Lung (tissue), 12 donors: ENCODE measurements around the gene SLC35F1. TPM values are rescaled to one million over a fixed set of nuclear protein-coding genes. Genes with fewer than 3 reads are reported as not detected.
"Not testable (repeated sequence)": the region's sequence is repeated elsewhere in the genome, so short reads cannot be mapped to it uniquely, and the experiment has no call there.

ENCODE experiments used
- ATAC-seq: fragments of 200-7000 bp; cut with Tn5 transposase; one replicate; pipeline ENCODE4 v1.9.1; 2020; ENCODE audit warnings: moderate number of reproducible peaks; ENCODE audit not compliant: insufficient read depth, low FRiP score
- DNase-seq, 3 donors: peaks; one replicate each; pipeline ENCODE4 v3.0.0-alpha.2; 2013 to 2017
- H3K27ac ChIP-seq, 2 donors: one replicate each; pipeline ENCODE4 v1.5.1; 2013; ENCODE audit warnings: mild to moderate bottlenecking in 2 of 2, moderate library complexity in 2 of 2, control low read depth in 1 of 2, inconsistent platforms in 1 of 2, low read depth in 1 of 2, low read length in 1 of 2
- H3K27me3 ChIP-seq, 3 donors: one replicate each; pipeline ENCODE4 v1.5.1; 2013; ENCODE audit warnings: low read length in 2 of 3; ENCODE audit not compliant: control insufficient read depth in 3 of 3, insufficient read depth in 3 of 3
- H3K36me3 ChIP-seq, 4 donors: one replicate each; pipeline ENCODE4 v1.5.1; 2013; ENCODE audit warnings: low read length in 4 of 4, mild to moderate bottlenecking in 1 of 4, moderate library complexity in 1 of 4; ENCODE audit not compliant: control insufficient read depth in 4 of 4, insufficient read depth in 4 of 4
- H3K4me1 ChIP-seq, 5 donors: one replicate each; pipeline ENCODE4 v1.5.1; 2013; ENCODE audit warnings: low read length in 5 of 5, mild to moderate bottlenecking in 2 of 5, moderate library complexity in 1 of 5; ENCODE audit not compliant: control insufficient read depth in 5 of 5, insufficient read depth in 5 of 5
- H3K4me3 ChIP-seq: one replicate; pipeline ENCODE4 v1.5.1; 2013; ENCODE audit warnings: mild to moderate bottlenecking, control low read depth, moderate library complexity
- H3K9ac ChIP-seq, 2 donors: one replicate each; pipeline ENCODE4 v1.5.1; 2013; ENCODE audit warnings: low read length in 2 of 2, control low read depth in 1 of 2; ENCODE audit not compliant: insufficient read depth in 1 of 2
- H3K9me3 ChIP-seq, 4 donors: one replicate each; pipeline ENCODE4 v1.5.1; 2013; ENCODE audit warnings: low read length in 3 of 4, mild to moderate bottlenecking in 1 of 4, moderate library complexity in 1 of 4; ENCODE audit not compliant: control insufficient read depth in 4 of 4, insufficient read depth in 3 of 4
- CTCF ChIP-seq: IDR thresholded peaks from 2 replicates; pipeline ENCODE4 v1.5.1; 2012; ENCODE audit warnings: mild to moderate bottlenecking; ENCODE audit errors: control extremely low read depth, extremely low read depth
- WGBS, 2 donors: extraction: QIAGEN DNeasy Blood & Tissue Kit; methylation state at CpG; one replicate each; pipeline ENCODE4 v1.1.7; 2013; 5-methylcytosine and 5-hydroxymethylcytosine counted together
- polyA plus RNA-seq, 2 donors: library from polyadenylated mRNA; stranded (reverse); fragments of 200-250 nt; gene quantifications; one replicate each; pipeline ENCODE4 v1.2.1, GENCODE V29; 2013
- total RNA-seq, 2 donors: library from RNA; depleted of rRNA in 1 of 2; stranded (reverse); fragments of >200 nt in 1 of 2; gene quantifications; one replicate each; pipeline ENCODE4 v1.2.1, GENCODE V29; 2014 to 2021
- donor health status: control.
- donor health status: control.
- donor health status: Bipolar disorder and iron deficiency.
- donor health status: healthy.
- donor health status: DM: yes; HTN: yes; CAD: no.

SLC35F1 gene
- total and polyA plus RNA-seq, 4 donors, result 0.04 to 5.7 (median 0.07) TPM

- Histone ChIP-seq H3K9me3 (no peaks in the 10 kb centered on the region), H3K27me3 (no peaks in the 10 kb centered on the region), H3K9ac (no peak overlapping the region), H3K4me3 (no peak overlapping the region), H3K27ac (no peak overlapping the region), H3K4me1 (no peaks in the 10 kb centered on the region), H3K36me3 (no peaks in the 10 kb centered on the region)
- 57 to 58% methylated on average over 3 of the region's 3 CpGs for WGBS, 2 donors
- TF ChIP-seq CTCF, result no peak
- DNase-seq, result no peak
- ATAC-seq, result no peak
Measured at GRCh38 chr6:117958536-117958935, 51.5 kb downstream of the SLC35F1 start.

GRCh38 chr6:117960877-117961276 is 53.8 kb downstream of the SLC35F1 start:
- H3K9ac ChIP-seq, result no peak overlapping the region
- no peaks in the 10 kb centered on the region for H3K4me1 ChIP-seq
- no peak for ATAC-seq
- peaks cover 0 to 7% (median 3%) of the 10 kb centered on the region in 4 donors for H3K9me3 ChIP-seq
- no peak for TF ChIP-seq CTCF
- no peaks in the 10 kb centered on the region for H3K27me3 ChIP-seq
- DNase-seq, result no peak
- H3K27ac ChIP-seq, result no peak overlapping the region
- H3K36me3 ChIP-seq, result no peaks in the 10 kb centered on the region
- no peak overlapping the region for H3K4me3 ChIP-seq
- WGBS, 2 donors, result 84 to 86% methylated on average over 1 of the region's 1 CpG

- no peak for TF ChIP-seq CTCF
- Histone ChIP-seq H3K36me3 (no peaks in the 10 kb centered on the region), H3K27ac (no peak overlapping the region), H3K4me3 (no peak overlapping the region), H3K27me3 (no peaks in the 10 kb centered on the region), H3K4me1 (no peaks in the 10 kb centered on the region), H3K9me3 (peaks cover 0 to 10% (median 3%) of the 10 kb centered on the region in 4 donors), H3K9ac (no peak overlapping the region)
- ATAC-seq (no peak), DNase-seq (no peak)
- WGBS, 2 donors, result 61 to 70% methylated on average over 3 of the region's 3 CpGs
Measured at GRCh38 chr6:117961301-117961700, 54.2 kb downstream of the SLC35F1 start.

- H3K4me1 ChIP-seq, result not testable (repeated sequence)
- H3K9me3 ChIP-seq, result peaks cover 0 to 10% (median 3%) of the 10 kb centered on the region in 4 donors
- 85 to 92% methylated on average over 7 of the region's 7 CpGs for WGBS, 2 donors
Measured at GRCh38 chr6:117965763-117966162, 58.7 kb downstream of the SLC35F1 start.

More at GRCh38 chr6:117965763-117966162, 58.7 kb downstream of the SLC35F1 start:
- not testable (repeated sequence) for DNase-seq, ATAC-seq, H3K27ac ChIP-seq, H3K9ac ChIP-seq, H3K4me3 ChIP-seq, H3K36me3 ChIP-seq, H3K27me3 ChIP-seq
